Activated CD4-positive, CD25-positive, alpha-beta regulatory T cell treated with anti-CD3 and anti-CD28 coated beads, Interleukin-2, amount 50 U/mL, for 24 hours (primary cell): ENCODE data around the gene ATP11A.
A peak's percentile ranks its signal among the peaks of the same experiment; 100 is the strongest.

Experiments
- ATAC-seq, 2 donors: fragments of 150-1000 bp; cut with Tn5 transposase; one replicate each; pipeline ENCODE4 v1.10.0; 2021; ENCODE audit warnings: mild to moderate bottlenecking in 1 of 2, moderate library complexity in 1 of 2

Gene ATP11A

DNA sequence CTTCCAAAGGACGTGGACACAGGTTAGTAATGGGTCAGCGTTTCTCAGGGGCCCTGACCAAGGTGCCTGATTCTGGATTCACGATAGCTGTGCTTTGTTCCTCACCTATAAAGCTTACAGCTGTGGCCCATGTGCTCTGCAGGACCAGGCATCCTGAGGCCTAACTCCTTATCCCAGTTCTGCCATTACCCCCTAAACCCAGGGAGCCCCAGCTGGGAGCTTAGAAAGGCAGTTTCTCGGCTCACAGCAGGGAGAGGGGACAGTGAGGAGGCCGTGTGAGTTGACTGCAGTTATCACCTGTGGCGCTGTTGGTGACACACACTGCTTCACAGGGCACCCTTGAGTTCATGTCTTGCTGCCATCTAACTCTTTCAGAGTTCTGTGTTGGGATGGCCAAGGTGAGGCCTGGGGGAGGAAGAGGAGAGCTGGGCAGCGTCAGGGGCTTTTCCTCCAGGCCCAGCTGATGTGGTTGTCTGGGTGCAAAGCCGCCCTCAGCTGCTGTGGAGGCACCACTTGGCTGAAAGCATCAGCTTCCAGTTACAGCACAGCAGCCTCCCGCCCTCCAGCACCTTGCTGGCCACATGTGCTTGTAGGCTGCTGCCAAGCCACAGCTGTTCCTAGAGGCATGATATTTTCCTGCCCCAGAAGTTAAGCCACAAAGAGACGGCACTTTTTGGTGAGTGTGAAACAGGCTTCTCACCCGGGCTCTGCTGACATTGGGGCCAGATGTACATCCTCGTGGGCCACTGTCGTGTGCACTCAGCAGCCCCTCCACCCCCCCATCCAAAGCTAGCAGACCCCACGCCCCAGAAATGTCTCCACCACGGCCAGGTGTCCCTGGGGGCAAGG is 179.6 kb downstream of the ATP11A start:
- ATAC-seq = no peak

DNA sequence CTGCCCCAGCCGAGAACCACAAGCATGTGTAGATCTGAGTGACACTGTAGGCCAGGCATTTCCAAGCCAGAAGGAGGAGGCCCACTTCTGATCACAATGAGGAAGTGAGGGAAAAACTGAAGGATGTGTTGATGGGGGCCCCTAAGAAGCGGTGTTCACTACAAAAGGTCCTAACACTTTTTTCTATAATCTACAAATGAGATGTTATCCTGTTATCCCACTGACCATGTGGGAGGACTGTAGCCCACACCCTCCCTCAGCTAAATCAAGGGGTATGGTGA is 180.2 kb downstream of the ATP11A start:
- no peak for ATAC-seq

DNA sequence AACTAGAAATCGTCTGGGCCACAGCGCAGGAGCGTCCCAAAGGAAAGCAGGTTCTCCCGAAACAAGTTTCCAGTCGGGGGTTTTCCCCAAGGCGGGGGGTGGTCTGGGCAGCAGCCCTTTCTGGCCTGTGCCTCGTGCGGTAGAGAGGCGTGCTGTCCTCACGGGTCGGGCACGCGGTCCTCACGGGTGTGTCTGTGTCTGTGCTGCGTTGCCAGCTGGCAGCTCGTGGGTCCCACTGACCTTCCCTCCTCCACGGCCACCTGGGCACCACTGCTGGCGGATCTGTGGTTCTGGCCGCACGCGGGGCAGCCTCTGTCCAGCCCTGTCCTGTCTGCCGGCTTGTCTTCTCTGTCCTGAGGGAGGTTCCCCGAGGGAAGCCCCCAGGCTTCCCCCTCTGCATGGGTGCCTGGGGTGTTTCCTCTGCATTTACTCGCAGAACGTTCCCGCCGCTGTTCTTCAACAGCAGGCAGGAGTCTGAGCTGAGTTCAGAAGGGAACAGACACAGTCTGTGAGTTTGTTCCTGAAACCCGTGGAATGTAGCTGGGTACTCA is 181.0 kb downstream of the ATP11A start:
- no peak for ATAC-seq

DNA sequence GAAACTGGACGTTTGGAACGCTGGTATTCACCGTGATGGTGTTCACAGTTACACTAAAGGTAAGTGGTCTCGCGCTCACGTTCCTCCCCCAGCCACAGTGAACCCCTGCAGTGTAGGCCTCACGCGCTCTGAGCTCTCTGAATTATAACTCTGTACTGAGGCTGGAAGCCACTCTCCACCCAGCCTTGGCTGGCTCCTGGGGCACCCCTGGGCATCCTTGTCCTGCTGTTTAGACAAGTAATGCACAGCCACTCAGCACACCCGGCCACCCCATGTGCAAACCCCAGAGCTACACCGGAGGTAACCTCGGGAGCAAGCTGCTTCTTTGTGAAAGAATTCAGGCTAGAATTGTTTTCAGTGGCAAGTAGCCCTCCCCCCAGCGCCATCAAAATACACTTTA is 181.9 kb downstream of the ATP11A start:
- no peak for ATAC-seq

DNA sequence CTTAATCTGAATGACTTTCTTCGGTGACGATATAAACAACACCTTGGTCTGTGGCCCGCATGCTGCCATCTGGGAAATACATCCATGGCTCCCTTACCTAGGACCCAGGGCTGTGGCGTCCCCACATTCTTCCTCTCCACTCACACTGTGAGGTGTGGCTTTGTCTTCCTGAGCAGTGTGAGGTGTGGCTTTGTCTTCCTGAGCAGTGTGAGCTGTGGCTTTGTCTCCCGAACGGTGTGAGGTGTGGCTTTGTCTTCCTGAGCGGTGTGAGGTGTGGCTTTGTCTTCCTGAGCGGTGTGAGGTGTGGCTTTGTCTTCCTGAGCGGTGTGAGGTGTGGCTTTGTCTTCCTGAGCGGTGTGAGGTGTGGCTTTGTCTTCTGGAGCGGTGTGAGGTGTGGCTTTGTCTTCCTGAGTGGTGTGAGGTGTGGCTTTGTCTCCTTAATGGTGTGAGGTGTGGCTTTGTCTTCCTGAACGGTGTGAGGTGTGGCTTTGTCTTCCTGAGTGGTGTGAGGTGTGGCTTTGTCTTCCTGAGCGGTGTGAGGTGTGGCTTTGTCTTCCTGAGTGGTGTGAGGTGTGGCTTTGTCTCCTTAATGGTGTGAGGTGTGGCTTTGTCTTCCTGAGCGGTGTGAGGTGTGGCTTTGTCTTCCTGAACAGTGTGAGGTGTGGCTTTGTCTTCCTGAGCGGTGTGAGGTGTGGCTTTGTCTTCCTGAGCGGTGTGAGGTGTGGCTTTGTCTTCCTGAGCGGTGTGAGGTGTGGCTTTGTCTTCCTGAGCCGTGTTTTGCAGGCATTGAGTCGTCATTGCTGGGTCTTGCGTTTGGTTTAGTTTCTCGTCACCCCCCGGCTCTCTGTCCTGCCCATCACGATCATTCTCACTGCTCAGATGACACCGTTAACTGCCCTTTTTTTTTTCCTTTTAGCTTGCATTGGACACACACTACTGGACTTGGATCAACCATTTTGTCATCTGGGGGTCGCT is 183.1 kb downstream of the ATP11A start:
- ATAC-seq = peak; percentile 56 to 57

DNA sequence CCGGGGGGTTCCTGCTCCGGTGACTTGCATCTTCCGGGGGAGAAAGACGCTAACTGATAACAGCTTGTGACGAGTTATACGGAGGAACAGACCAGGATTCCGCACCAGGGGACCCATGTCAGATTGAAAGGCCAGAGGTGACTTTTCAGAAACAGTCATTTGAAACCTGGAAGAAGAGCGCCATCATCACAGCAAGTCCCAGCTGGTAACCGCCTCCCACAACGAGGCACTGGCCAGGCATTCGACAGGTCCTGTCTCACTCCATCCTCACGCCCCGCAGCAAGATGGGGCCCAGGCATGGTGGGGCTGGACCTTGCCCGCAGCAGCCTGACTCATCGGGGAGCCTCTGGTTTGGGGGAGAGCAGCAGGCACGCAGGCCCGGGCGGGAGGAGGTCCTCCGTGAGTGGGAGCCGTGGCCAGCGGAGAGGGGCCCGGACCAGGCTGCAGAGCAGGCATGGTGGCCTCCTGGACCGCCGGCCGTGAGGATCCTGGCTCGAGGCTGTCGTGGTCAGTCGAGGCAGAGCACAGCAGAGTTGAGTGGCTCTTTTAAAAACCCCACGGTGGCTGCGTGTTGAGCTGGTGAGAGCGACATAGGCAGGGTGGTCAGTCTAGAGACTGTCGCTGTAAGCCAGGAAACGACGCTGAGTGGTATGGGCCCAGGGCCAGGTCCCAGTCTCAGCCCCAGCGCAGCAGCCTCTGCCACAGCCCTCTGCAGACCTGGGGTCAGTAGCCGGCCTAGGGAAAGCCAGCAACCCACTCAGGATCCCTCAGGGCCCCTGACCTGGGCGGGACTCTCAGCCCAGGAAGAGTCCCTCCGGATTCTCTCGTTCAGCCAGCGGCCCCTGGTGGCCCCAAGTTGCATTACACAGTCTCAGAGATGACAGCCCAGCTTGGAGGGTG is 184.3 kb downstream of the ATP11A start:
- peak; percentile 79 to 80 for ATAC-seq

DNA sequence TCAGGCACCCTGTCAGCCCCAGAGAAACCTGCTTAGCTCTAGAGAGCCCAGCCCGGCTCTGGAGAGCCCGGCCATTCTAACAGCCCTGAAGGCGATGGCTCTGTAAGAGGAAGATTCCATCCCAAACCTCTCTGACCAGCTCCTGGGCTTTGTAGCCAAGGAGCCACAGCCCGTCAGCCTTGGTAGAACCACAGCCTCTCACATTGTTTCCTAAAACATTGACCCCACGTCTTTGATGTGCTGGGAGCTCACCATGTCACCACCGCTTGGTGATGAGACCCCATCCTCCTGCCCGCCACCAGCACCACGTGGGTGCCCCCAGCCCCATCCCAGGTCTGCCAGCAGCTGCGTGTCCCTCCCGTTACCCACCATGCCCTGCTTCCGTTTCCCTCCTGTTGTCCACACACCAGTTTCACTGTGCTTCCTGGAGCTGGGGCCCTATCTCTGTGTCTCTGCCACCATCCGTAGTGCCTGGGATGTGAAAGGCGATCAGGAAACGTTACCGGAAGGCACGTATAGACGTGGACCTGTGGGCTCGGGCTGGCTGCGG is 185.0 kb downstream of the ATP11A start:
- no peak for ATAC-seq

DNA sequence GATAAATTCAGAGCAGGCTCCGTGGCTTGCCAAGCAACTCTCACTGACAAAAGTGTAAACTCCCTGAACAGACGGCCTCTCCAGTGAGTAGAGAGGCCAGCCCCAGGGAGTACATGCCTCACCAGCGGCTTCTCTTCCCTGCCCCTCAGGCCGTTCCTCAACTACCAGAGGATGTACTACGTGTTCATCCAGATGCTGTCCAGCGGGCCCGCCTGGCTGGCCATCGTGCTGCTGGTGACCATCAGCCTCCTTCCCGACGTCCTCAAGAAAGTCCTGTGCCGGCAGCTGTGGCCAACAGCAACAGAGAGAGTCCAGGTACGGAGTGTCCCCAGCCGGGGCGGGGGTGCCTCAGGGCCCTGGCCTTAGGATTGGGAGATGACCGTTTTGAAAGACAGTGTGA is 185.8 kb downstream of the ATP11A start:
- ATAC-seq = no peak

DNA sequence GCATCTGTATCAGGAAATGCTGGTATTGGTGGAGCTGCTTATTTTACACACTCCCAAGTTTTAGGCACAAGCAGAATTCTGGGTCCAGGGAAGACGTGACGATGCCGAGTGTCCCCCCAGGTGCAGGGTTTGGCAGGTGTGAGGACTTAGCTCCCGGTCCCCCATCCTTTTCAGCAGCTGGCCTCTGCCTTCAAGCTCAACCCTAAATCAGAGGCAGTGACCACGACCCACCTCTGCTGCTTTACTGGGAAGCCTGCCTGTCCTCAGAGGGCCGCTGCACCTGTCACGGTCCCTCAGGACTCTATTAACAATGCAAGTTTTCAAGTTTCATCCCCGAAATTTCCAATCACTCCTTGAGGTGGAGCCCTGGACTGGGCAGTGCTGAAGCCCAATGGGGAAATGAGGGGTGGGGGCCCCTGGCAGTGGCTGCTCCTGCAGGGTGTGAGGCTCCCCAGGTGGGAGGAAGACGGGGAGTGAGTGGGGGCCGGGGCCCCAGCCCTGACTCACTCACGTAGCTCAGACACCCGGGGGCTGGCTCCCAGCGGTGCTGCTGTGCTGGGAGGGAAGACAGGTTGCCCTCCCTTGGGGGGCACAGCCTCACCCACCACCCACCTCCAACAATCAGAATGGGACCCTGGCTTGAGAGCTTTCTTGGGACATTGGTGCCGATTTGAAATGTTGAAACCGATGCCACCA is 186.6 kb downstream of the ATP11A start:
- no peak for ATAC-seq

DNA sequence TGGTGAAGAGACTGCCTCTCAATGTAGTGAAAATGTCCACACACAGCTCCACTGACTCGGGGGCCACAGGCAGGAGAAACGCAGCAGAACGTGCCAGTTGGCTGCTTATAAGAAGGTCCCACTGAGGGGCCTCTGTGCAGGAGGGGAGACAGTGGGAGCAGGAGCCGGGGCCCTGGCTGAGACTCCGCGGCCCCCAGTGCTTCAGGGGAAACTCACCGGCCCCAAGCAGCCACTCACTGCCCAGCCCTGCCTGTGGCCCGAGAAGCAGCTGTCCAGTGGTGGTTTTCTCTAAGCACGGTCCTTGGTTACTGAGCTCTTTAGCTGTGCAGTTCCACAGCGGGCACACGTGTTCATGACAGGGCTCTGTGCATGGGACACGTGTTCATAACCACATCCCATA is 187.2 kb downstream of the ATP11A start:
- ATAC-seq = no peak

DNA sequence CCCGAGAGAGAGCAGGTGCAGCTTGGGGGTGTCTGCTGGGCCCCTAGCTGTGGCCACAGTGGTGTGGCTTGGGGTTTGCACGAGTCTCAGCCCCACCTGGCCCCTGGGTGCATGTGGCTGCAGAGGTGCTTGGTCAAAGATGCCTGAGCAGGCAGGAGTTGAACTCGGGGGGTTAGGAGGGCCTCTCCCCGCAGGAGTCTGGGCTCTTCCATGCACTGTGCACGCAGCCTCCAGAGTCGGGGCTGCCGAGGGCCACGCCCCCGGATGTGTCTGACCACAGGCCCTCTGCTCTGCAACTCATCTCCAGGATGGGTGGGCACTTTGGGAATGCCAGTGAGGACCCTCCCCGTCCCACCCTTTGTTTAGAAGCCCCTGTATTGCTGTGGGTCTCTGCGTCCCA is 187.7 kb downstream of the ATP11A start:
- ATAC-seq = no peak

DNA sequence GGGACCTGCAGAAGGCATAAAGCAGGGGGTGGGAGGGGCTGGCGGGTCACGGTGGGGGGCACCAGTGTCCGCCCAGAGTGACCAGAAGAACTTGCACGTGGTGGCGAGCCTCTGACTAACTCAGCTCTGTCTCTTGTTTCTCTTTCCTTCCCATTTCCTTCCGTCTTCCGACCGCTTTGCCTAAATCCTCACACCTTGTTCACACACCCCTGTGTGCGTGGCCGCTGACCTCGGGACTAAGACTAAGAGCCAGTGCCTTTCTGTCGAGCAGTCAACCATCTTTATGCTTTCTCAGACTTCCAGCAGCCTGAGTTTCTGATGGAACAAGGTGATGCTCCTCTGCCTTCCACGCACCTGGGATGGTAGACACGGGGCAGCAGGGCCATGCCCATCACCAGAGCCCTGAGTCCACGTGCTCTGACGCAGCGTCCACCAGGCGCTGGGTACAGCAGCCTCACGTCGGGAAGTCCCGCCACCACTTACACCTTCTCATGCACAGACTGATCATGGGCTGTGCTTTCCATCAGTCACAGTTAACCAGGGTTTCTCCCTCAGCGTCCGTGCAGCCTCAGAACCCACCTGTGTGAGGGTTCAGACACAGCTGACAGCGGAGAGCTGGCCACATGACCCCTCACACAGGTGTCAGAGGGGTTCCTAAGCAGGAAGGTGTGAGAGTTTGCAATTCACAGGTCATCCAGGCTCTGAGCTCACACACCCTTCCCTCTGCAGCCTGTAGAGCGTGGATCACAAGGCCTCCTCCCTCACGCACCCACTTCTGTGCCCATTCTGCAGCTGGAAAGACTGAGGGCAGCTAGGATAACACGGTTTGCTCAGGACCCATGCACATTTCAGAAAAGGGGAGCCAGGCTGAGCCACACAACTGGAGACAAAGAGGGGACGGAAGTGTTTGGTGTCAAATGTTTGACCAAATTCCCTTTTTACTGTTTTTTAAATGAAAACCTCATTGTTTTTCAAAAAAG is 188.4 kb downstream of the ATP11A start:
- ATAC-seq = no peak

DNA sequence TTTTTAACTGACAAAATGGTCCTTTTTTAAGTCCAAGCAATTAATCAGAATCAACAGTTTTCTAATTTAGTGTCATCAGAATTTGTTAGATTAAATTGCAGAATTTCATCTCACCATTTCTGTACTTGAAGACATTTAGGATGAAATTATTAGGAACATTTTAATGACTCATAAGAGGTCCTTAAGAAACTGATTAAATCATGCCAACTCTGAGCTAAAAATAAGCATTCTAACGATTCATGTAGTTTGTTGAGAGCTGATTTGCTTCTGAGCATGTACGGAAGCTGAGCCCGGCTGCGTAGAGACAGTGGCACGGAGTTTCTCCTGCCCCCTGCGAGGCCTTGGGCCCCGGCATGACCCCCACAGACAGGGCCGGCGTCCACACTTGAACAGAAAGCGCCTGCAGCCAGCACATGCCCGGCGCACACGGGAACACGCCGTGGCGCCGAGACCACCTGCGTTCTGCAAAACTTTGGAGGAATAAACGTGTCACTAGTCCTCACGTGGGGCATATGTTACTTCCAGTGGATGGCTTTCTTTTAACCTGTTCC is 189.5 kb downstream of the ATP11A start:
- no peak for ATAC-seq

DNA sequence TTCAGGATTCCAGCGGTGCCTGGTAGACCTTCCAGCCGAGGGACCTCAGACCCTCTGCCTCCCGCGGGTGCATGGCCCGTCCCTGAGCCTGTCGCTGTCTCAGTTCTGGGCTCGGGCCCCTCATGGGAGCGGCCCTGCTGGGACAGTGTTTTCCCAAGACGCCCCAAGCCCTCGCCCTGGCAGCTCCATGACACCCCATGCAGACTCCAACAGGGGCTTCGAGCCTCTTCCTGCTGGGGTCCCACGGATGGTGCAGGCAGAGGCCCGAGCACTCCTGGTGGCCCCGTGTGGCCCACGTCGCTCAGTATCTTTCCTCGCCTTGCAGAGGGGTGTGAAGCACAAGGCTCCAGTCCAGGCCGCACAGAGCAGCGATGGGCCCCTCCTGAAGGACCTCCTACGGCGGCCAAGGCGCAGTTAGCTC is 190.4 kb downstream of the ATP11A start:
- ATAC-seq = no peak

DNA sequence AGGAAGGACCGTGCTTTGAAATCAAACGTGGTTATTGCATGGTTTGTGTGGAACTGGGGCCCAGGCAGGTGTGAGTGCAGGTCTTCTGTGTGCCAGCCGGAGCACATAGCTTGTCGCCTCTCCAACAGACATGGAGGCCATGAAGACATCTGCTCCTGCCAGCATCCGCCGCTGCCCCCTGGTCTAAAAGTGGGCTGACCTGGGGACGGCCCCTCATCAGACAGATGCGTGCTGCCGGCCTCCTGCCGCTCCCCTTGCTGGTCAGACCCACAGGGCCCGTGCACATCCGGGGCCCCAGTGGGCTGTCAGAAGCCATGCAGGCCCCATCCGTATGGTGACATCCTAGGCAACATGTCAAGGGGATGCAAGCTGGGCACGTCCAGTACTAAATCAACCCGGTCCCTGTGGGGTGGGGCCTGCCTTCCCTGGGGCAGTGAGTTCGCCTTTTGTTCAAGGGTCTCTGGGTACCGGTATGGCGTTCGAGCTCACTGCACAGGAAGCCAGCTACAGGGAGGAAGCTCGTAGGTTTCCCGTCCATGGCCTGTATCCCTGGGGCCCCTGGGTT is 191.2 kb downstream of the ATP11A start:
- no peak for ATAC-seq

DNA sequence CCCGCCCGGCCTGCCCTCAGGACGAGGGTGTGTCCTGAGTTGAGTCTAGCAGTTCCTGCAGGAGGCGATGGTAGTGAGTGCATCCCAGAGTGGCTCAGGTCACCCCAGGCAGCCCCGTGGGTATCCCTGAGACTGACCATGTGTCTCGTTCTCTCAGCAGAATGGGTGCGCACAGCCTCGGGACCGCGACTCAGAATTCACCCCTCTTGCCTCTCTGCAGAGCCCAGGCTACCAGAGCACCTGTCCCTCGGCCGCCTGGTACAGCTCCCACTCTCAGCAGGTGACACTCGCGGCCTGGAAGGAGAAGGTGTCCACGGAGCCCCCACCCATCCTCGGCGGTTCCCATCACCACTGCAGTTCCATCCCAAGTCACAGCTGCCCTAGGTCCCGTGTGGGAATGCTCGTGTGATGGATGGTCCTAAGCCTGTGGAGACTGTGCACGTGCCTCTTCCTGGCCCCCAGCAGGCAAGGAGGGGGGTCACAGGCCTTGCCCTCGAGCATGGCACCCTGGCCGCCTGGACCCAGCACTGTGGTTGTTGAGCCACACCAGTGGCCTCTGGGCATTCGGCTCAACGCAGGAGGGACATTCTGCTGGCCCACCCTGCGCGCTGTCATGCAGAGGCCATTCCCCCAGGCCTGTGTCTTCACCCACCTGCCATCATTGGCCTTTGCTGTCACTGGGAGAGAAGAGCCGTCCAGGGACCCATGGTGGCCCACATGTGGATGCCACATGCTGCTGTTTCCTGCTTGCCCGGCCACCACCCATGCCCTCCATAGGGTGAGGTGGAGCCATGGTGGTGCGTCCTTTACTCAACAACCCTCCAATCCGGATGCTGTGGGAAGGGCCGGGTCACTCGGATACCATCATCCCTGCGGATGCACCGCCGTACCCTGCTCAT is 192.1 kb downstream of the ATP11A start:
- ATAC-seq = no peak

DNA sequence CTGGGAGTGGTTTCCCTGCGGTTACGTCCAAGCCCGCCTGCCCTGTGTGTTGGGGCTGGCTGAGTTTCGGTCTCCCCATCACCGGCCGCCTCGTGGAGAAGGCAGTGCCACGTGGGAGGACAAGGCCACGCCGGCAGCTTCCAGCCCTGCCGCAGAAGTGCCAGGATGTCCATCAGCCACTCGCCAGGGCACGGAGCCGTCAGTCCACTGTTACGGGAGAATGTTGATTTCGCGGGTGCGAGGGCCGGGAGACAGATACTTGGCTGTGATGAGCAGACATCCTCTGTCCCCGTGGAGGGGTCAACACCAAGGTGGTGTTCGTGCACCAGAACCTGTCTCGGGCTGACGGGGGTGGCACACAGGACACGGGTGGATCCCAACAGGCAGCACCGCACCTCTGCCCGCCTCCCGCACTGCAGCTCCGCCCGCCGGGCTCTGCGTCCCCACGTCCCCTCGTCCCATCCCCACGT is 192.8 kb downstream of the ATP11A start:
- ATAC-seq = no peak

DNA sequence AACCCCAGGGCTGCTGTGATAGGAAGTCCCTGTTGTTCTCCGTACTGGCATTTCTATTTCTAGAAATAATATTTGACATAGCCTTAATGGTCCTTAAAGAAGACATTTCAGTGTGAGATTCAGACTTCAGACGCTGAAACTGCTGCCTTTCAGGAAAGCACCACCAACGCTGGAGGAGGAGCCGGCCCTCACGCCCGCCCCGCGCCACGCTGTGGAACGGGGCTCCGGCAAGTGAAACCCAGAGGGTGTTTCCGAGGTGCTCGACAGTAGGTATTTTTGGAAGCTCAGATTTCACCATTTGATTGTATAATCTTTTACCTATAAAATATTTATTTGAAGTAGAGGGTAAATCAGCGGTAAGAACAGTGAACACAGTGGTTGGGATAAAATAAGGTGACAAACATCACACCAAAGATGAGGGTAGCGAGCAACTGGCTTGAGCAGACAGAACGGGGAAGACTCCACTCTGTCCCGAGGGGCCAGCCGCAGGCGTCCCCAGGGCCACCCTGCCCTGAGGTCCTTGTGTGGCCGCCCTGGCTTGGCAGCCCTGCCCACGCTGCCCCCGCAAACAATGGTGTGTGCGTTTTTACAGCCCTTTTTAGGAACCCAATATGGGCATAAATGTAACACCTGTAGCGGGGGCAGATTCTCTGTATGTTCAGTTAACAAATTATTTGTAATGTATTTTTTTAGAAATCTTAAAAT is 193.6 kb downstream of the ATP11A start:
- no peak for ATAC-seq
